Activated T-cell treated with anti-CD3 and anti-CD28 coated beads, Interleukin-2, amount 50 U/mL, for 24 hours (primary cell): ENCODE results near the gene HIVEP1.
A peak's percentile ranks its signal among the peaks of the same experiment; 100 is the strongest.

ENCODE experiments used
- DNase-seq: peaks from one replicate; pipeline ENCODE4 v3.0.0-alpha.2; 2020
- H3K27ac Mint-ChIP-seq: 2 replicates; pipeline ENCODE4 v1.8.0; 2020; ENCODE audit warnings: mild to moderate bottlenecking, mixed read lengths
- H3K27me3 Mint-ChIP-seq: 2 replicates; pipeline ENCODE4 v1.8.0; 2020; ENCODE audit warnings: mixed read lengths
- H3K36me3 Mint-ChIP-seq: 2 replicates; pipeline ENCODE4 v1.8.0; 2020; ENCODE audit warnings: low read depth, mixed read lengths
- H3K4me1 Mint-ChIP-seq: 2 replicates; pipeline ENCODE4 v1.8.0; 2020; ENCODE audit warnings: low read depth, mixed read lengths
- H3K4me3 Mint-ChIP-seq: 2 replicates; pipeline ENCODE4 v1.8.0; 2020; ENCODE audit warnings: mild to moderate bottlenecking, moderate library complexity, mixed read lengths
- H3K9me3 Mint-ChIP-seq: 2 replicates; pipeline ENCODE4 v1.8.0; 2020; ENCODE audit warnings: mixed read lengths

The HIVEP1 gene

GRCh38 chr6:12020187-12020791, 8.2 kb downstream of the HIVEP1 start:
- Mint-ChIP-seq H3K27ac (peak overlapping the region; percentile 58), H3K9me3 (no peaks in the 10 kb centered on the region), H3K4me1 (peaks cover 77% of the 10 kb centered on the region), H3K27me3 (no peaks in the 10 kb centered on the region), H3K36me3 (peaks cover 95% of the 10 kb centered on the region), H3K4me3 (no peak overlapping the region)
- no peak for DNase-seq

- peaks cover 94% of the 10 kb centered on the region for H3K36me3 Mint-ChIP-seq
- peaks cover 1% of the 10 kb centered on the region for H3K9me3 Mint-ChIP-seq
- no peak overlapping the region for H3K4me3 Mint-ChIP-seq
- H3K27ac Mint-ChIP-seq = no peak overlapping the region
- peaks cover 75% of the 10 kb centered on the region for H3K4me1 Mint-ChIP-seq
- H3K27me3 Mint-ChIP-seq = no peaks in the 10 kb centered on the region
- DNase-seq = no peak
These were observed 10.4 kb downstream of the HIVEP1 start for GRCh38 chr6:12022481-12022880.

- H3K4me1 Mint-ChIP-seq = peaks cover 79% of the 10 kb centered on the region
- H3K4me3 Mint-ChIP-seq = no peak overlapping the region
- no peak overlapping the region for H3K27ac Mint-ChIP-seq
- no peak for DNase-seq
- H3K27me3 Mint-ChIP-seq = no peaks in the 10 kb centered on the region
- H3K9me3 Mint-ChIP-seq = peaks cover 6% of the 10 kb centered on the region
- peaks cover 94% of the 10 kb centered on the region for H3K36me3 Mint-ChIP-seq
These were observed 10.9 kb downstream of the HIVEP1 start for GRCh38 chr6:12022953-12023388.

- DNase-seq = no peak
- Mint-ChIP-seq H3K36me3 (peaks cover 94% of the 10 kb centered on the region), H3K27ac (no peak overlapping the region), H3K4me1 (peaks cover 75% of the 10 kb centered on the region), H3K4me3 (no peak overlapping the region), H3K9me3 (peaks cover 8% of the 10 kb centered on the region), H3K27me3 (no peaks in the 10 kb centered on the region)
These were observed 12.1 kb downstream of the HIVEP1 start for GRCh38 chr6:12024216-12024615.

- DNase-seq = no peak
- H3K4me1 Mint-ChIP-seq = peaks cover 70% of the 10 kb centered on the region
These were observed 12.8 kb downstream of the HIVEP1 start for GRCh38 chr6:12024699-12025434.

GRCh38 chr6:12026120-12026519, 14.0 kb downstream of the HIVEP1 start:
- peaks cover 94% of the 10 kb centered on the region for H3K36me3 Mint-ChIP-seq
- H3K27me3 Mint-ChIP-seq = no peaks in the 10 kb centered on the region
- no peak for DNase-seq
- peak overlapping the region; percentile 37 for H3K27ac Mint-ChIP-seq
- peaks cover 70% of the 10 kb centered on the region for H3K4me1 Mint-ChIP-seq
- H3K4me3 Mint-ChIP-seq = peak overlapping the region; percentile 8
- H3K9me3 Mint-ChIP-seq = peaks cover 20% of the 10 kb centered on the region

More at GRCh38 chr6:12024699-12025434, 12.8 kb downstream of the HIVEP1 start:
- Mint-ChIP-seq H3K4me3 (no peak overlapping the region), H3K27me3 (no peaks in the 10 kb centered on the region), H3K27ac (no peak overlapping the region), H3K36me3 (peaks cover 94% of the 10 kb centered on the region), H3K9me3 (peaks cover 11% of the 10 kb centered on the region)

GRCh38 chr6:12026833-12027232, 14.7 kb downstream of the HIVEP1 start:
- Mint-ChIP-seq H3K27ac (no peak overlapping the region), H3K9me3 (peaks cover 21% of the 10 kb centered on the region), H3K4me3 (no peak overlapping the region), H3K27me3 (no peaks in the 10 kb centered on the region), H3K36me3 (peaks cover 94% of the 10 kb centered on the region), H3K4me1 (peaks cover 72% of the 10 kb centered on the region)
- no peak for DNase-seq

GRCh38 chr6:12028213-12028612, 16.1 kb downstream of the HIVEP1 start:
- Mint-ChIP-seq H3K4me3 (no peak overlapping the region), H3K36me3 (peaks cover 92% of the 10 kb centered on the region), H3K4me1 (peaks cover 69% of the 10 kb centered on the region)

GRCh38 chr6:12029979-12030737, 18.0 kb downstream of the HIVEP1 start:
- peaks cover 72% of the 10 kb centered on the region for H3K4me1 Mint-ChIP-seq
- H3K9me3 Mint-ChIP-seq = peaks cover 21% of the 10 kb centered on the region
- no peak overlapping the region for H3K27ac Mint-ChIP-seq
- no peak overlapping the region for H3K4me3 Mint-ChIP-seq
- DNase-seq = no peak
- peaks cover 84% of the 10 kb centered on the region for H3K36me3 Mint-ChIP-seq
- H3K27me3 Mint-ChIP-seq = no peaks in the 10 kb centered on the region

More at GRCh38 chr6:12028213-12028612, 16.1 kb downstream of the HIVEP1 start:
- Mint-ChIP-seq H3K9me3 (peaks cover 21% of the 10 kb centered on the region), H3K27ac (no peak overlapping the region), H3K27me3 (no peaks in the 10 kb centered on the region)
- DNase-seq = no peak

GRCh38 chr6:12030993-12031550, 19.0 kb downstream of the HIVEP1 start:
- H3K36me3 Mint-ChIP-seq = peaks cover 76% of the 10 kb centered on the region
- peak overlapping the region; percentile 73 for H3K27ac Mint-ChIP-seq
- H3K4me3 Mint-ChIP-seq = no peak overlapping the region
- H3K27me3 Mint-ChIP-seq = no peaks in the 10 kb centered on the region
- no peak for DNase-seq
- H3K4me1 Mint-ChIP-seq = peaks cover 73% of the 10 kb centered on the region
- peaks cover 21% of the 10 kb centered on the region for H3K9me3 Mint-ChIP-seq

GRCh38 chr6:12032783-12033573, 20.9 kb downstream of the HIVEP1 start:
- Mint-ChIP-seq H3K27me3 (no peaks in the 10 kb centered on the region), H3K4me1 (peaks cover 75% of the 10 kb centered on the region), H3K9me3 (peaks cover 14% of the 10 kb centered on the region), H3K36me3 (peaks cover 67% of the 10 kb centered on the region), H3K4me3 (no peak overlapping the region), H3K27ac (no peak overlapping the region)
- no peak for DNase-seq

GRCh38 chr6:12033770-12034169, 21.7 kb downstream of the HIVEP1 start:
- Mint-ChIP-seq H3K4me1 (peaks cover 76% of the 10 kb centered on the region), H3K27ac (peak overlapping the region; percentile 33), H3K4me3 (no peak overlapping the region), H3K36me3 (peaks cover 65% of the 10 kb centered on the region), H3K27me3 (no peaks in the 10 kb centered on the region), H3K9me3 (peaks cover 14% of the 10 kb centered on the region)
- no peak for DNase-seq

GRCh38 chr6:12034349-12034748, 22.2 kb downstream of the HIVEP1 start:
- Mint-ChIP-seq H3K4me3 (no peak overlapping the region), H3K27ac (no peak overlapping the region)

GRCh38 chr6:12034837-12035236, 22.7 kb downstream of the HIVEP1 start:
- Mint-ChIP-seq H3K27ac (no peak overlapping the region), H3K4me1 (peaks cover 84% of the 10 kb centered on the region), H3K4me3 (no peak overlapping the region), H3K9me3 (peaks cover 10% of the 10 kb centered on the region), H3K36me3 (peaks cover 61% of the 10 kb centered on the region), H3K27me3 (no peaks in the 10 kb centered on the region)
- DNase-seq = no peak

More at GRCh38 chr6:12034349-12034748, 22.2 kb downstream of the HIVEP1 start:
- Mint-ChIP-seq H3K36me3 (peaks cover 65% of the 10 kb centered on the region), H3K9me3 (peaks cover 12% of the 10 kb centered on the region), H3K27me3 (no peaks in the 10 kb centered on the region), H3K4me1 (peaks cover 81% of the 10 kb centered on the region)
- no peak for DNase-seq
